Measurements from ENCODE around the gene CASQ2. TPM values are rescaled to one million over a fixed set of nuclear protein-coding genes. Genes with fewer than 3 reads are reported as not detected.

Gene CASQ2
- total RNA-seq, 4 donors from 2014 or later: 5.9 to 11.2 (median 9.4) TPM

DNA sequence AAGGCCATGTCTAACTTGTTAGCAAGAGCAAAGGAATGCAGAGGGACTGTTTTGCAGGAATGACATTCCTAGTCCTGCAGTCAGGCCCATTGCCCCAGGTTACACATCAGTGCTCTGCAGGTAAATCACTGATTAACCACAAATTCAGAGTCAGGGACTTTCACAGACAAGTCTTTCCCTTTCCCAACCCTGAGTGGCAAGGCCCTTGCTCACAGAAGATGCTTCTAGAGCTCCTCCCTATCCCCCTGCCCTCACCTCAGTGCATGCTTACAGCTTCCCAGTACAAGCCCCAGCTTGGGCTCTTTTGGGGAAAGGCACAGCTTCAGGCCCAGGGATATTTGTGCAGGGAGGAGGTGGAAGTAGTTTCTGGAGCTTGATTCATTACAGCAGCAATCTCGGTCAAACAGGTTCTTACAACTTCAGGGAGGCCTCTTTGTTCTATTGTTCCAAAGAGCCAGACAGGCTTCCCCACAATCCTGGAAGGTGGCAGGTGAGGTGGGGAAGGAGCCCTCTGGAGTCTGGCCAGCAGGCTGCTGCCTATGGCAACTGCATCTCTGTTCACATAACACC, 53.9 kb downstream of the CASQ2 start:
- no peaks in the 10 kb centered on the region for H3K9me3 ChIP-seq
- intact Hi-C loops (cut with DNase I; ENCODE audit: low total_unique reads): loop anchor here (5.0 kb wide), 1 partner anchor 608 kb away; no protein-coding TSS in a partner anchor
- in situ Hi-C loops (cut with MboI; ENCODE audit: low pct_ligation_motif_present in 1 of 4, low pct_unique_long_range_greater_than_20kb in 1 of 4, low sequenced_read_pairs in 3 of 4): loop anchor here in 1 of 4 donors (10.0 kb wide), 1 partner anchor 50 kb away; the partner anchor contains the start of gene CASQ2
- H3K27me3 ChIP-seq: no peaks in the 10 kb centered on the region
- TF ChIP-seq EP300 (IDR thresholded peaks at IDR 0.05; ENCODE audit: low read depth): no peak
- no peak for TF ChIP-seq POLR2A (IDR thresholded peaks at IDR 0.05)
- TF ChIP-seq, protein P1, sequence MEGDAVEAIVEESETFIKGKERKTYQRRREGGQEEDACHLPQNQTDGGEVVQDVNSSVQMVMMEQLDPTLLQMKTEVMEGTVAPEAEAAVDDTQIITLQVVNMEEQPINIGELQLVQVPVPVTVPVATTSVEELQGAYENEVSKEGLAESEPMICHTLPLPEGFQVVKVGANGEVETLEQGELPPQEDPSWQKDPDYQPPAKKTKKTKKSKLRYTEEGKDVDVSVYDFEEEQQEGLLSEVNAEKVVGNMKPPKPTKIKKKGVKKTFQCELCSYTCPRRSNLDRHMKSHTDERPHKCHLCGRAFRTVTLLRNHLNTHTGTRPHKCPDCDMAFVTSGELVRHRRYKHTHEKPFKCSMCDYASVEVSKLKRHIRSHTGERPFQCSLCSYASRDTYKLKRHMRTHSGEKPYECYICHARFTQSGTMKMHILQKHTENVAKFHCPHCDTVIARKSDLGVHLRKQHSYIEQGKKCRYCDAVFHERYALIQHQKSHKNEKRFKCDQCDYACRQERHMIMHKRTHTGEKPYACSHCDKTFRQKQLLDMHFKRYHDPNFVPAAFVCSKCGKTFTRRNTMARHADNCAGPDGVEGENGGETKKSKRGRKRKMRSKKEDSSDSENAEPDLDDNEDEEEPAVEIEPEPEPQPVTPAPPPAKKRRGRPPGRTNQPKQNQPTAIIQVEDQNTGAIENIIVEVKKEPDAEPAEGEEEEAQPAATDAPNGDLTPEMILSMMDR (IDR thresholded peaks at IDR 0.05): no peak
- TF ChIP-seq POLR2AphosphoS5 (IDR thresholded peaks at IDR 0.05): no peak
- whole genome bisulfite sequencing, 2 donors (ENCODE audit: low coverage in 1 of 2): 14% methylated on average over 1 of the region's 1 CpG; no CpG with 5 or more reads in 1 of the 2 donors
- no peak overlapping the region for H3K4me3 ChIP-seq
- no peaks in the 10 kb centered on the region for H3K4me1 ChIP-seq
- no peak overlapping the region for H3K27ac ChIP-seq
- peak; percentile 63 for DNase-seq
- H3K36me3 ChIP-seq: no peaks in the 10 kb centered on the region

DNA sequence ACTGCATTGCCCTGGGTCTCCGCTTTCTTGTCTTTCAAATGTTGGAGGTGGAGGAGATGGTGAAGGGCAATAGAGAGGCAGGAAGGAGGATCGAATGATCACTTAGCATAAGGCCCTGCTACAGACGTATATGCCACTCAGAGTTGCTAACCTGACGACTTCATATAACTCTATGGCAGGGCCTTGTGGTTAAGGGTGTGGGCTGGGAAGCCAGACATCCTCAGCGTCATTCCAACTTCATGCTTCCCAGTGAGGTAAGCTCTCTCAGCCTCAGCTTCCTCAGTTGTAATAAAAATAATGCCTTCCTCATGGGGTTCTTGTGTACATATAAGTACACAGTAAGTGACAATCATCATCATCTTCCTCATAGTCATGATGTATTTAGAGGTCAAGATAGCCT, 54.6 kb downstream of the CASQ2 start:
- Histone ChIP-seq H3K27ac (no peak overlapping the region), H3K4me3 (no peak overlapping the region), H3K27me3 (no peaks in the 10 kb centered on the region), H3K9me3 (no peaks in the 10 kb centered on the region), H3K36me3 (no peaks in the 10 kb centered on the region), H3K4me1 (no peaks in the 10 kb centered on the region)
- intact Hi-C loops (cut with DNase I; ENCODE audit: low total_unique reads): loop anchor here (5.0 kb wide), 1 partner anchor 608 kb away; no protein-coding TSS in a partner anchor
- TF ChIP-seq, protein P1 (IDR thresholded peaks at IDR 0.05): no peak
- no peak for TF ChIP-seq EP300 (IDR thresholded peaks at IDR 0.05; ENCODE audit: low read depth)
- TF ChIP-seq POLR2AphosphoS5 (IDR thresholded peaks at IDR 0.05): no peak
- TF ChIP-seq POLR2A (IDR thresholded peaks at IDR 0.05): no peak
- DNase-seq: no peak
- 61% methylated on average over 5 of the region's 5 CpGs; no CpG with 5 or more reads in 1 of the 2 donors for WGBS, 2 donors (ENCODE audit: low coverage in 1 of 2)
- in situ Hi-C loops (cut with MboI; ENCODE audit: low pct_ligation_motif_present in 1 of 4, low pct_unique_long_range_greater_than_20kb in 1 of 4, low sequenced_read_pairs in 3 of 4): loop anchor here in 1 of 4 donors (10.0 kb wide), 1 partner anchor 51 kb away; the partner anchor contains the start of gene CASQ2

DNA sequence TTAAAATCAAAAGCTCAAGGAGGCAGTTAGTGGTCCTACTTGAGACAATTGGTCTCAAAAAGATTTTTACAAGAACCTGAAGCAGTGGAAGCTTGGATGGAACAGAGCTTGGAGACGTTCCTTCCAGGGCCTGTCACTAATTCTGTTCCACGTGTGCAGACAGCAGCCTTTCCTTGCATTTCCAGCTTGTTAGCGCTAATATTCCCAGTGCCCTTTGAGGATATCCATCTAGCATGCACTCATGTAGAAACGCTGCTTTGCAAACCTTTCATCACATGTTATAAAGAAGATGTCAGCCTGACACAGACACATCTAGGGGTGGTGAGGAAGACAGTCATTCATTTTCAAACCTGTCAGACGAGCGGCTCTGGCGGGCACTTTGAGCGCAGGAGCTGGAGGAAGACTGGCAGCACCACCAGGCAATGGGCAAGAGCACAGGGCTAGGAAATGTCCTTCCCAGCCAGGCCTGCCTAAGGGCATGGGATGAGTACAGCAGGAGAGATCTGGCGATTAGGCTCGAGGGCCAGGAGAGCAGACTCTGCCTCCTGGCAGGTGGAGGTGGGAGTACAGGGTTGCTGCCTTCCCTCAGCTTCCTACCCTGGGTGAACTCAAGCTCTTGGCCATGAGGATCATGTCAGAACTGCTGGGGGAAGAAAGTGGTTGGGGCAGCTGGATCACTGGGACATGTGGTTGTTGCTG, 55.5 kb downstream of the CASQ2 start:
- 76 to 79% methylated on average over 2 to 10 of the region's 10 CpGs for WGBS, 2 donors (ENCODE audit: low coverage in 1 of 2)
- H3K9me3 ChIP-seq: no peaks in the 10 kb centered on the region
- H3K36me3 ChIP-seq: no peaks in the 10 kb centered on the region
- intact Hi-C loops (cut with DNase I; ENCODE audit: low total_unique reads) (loop anchor here (5.0 kb wide), 1 partner anchor 609 kb away; no protein-coding TSS in a partner anchor), in situ Hi-C loops (cut with MboI; ENCODE audit: low pct_ligation_motif_present in 1 of 4, low pct_unique_long_range_greater_than_20kb in 1 of 4, low sequenced_read_pairs in 3 of 4) (loop anchor here in 1 of 4 donors (10.0 kb wide), 1 partner anchor 52 kb away; the partner anchor contains the start of gene CASQ2)
- DNase-seq: no peak
- H3K4me3 ChIP-seq: no peak overlapping the region
- no peaks in the 10 kb centered on the region for H3K27me3 ChIP-seq
- no peak overlapping the region for H3K27ac ChIP-seq
- TF ChIP-seq, protein P1 (IDR thresholded peaks at IDR 0.05): no peak
- TF ChIP-seq EP300 (IDR thresholded peaks at IDR 0.05; ENCODE audit: low read depth) (no peak), POLR2A (IDR thresholded peaks at IDR 0.05) (no peak), POLR2AphosphoS5 (IDR thresholded peaks at IDR 0.05) (no peak)
- no peaks in the 10 kb centered on the region for H3K4me1 ChIP-seq

Measured in transverse colon (tissue), 4 donors.